K562 (cell line): ENCODE measurements around the gene MRPL44. TPM values are rescaled to one million over a fixed set of nuclear protein-coding genes. Genes with fewer than 3 reads are reported as not detected.

Experiments
- ATAC-seq: fragments of 200-7000 bp; cut with Tn5 transposase; 3 replicates; pipeline ENCODE4 v1.9.1; 2020; ENCODE audit warnings: moderate library complexity
- BruUV-seq: library from RNA; stranded (reverse); fragments of 400-500 nt; replicated peaks from 2 replicates; lab custom pipeline; 2021; lab: Mats Ljungman, UMichigan
- CTCF ChIA-PET: fragments of 300-600 bp; formaldehyde crosslinking; extraction: SDS; loops from one replicate; lab custom pipeline; 2021; ENCODE audit warnings: low intra/inter-chr PET ratio; lab: Yijun Ruan, JAX
- POLR2A ChIA-PET: fragments of 300-600, 350-650 bp; sonication (Branson Sonifier 250); formaldehyde crosslinking; extraction: SDS; loops from one replicate; lab custom pipeline; 2021; ENCODE audit warnings: antibody characterized with exemption, inconsistent platforms; lab: Yijun Ruan, JAX
- DNase-seq, 4 experiments: peaks; one replicate each; pipeline versions ENCODE4 v3.0.0 to v3.0.0-alpha.2; 2011 to 2018; ENCODE audit warnings: low spot score in 3 of 4, mixed read lengths in 3 of 4; ENCODE audit errors: extremely low read depth in 1 of 4
- FAIRE-seq: peaks from 2 replicates; lab custom pipeline; 2011; peaks lifted over from hg19 to GRCh38; lab: Jason Lieb, UNC
- H2AFZ ChIP-seq: 2 replicates; pipeline ENCODE4 v1.6.0; 2011; ENCODE audit warnings: low read depth, low read length, control low read depth, inconsistent platforms
- H3K27ac ChIP-seq: fragments of 200-600 bp; 3 replicates; pipeline ENCODE4 v1.8.0; 2011; ENCODE audit warnings: low read depth, mild to moderate bottlenecking, control low read depth, inconsistent platforms, low read length, moderate library complexity, mixed read lengths; ENCODE audit errors: extremely low read depth
- H3K27me3 ChIP-seq, 2 experiments: fragments of 300-600 bp in 1 of 2; 2 replicates in 1 of 2; 3 replicates in 1 of 2; pipeline versions ENCODE4 v1.6.0 to v1.8.0; 2011; ENCODE audit warnings: inconsistent platforms in 2 of 2, low read length in 2 of 2, mild to moderate bottlenecking in 1 of 2, mixed read lengths in 1 of 2, moderate library complexity in 1 of 2; ENCODE audit not compliant: control insufficient read depth in 2 of 2, insufficient read depth in 2 of 2
- H3K36me3 ChIP-seq: fragments of 300-600 bp; 3 replicates; pipeline ENCODE4 v1.8.0; 2011; ENCODE audit warnings: mild to moderate bottlenecking, low read length, inconsistent platforms; ENCODE audit not compliant: control insufficient read depth, insufficient read depth
- H3K4me1 ChIP-seq, 2 experiments: fragments of 200-600 bp in 1 of 2; replicated peaks in 1 of 2; 2 replicates in 1 of 2; 3 replicates in 1 of 2; pipeline versions ENCODE4 v1.5.1 to v1.8.0; 2011; ENCODE audit warnings: inconsistent platforms in 2 of 2, low read length in 2 of 2, mild to moderate bottlenecking in 1 of 2, mixed read lengths in 1 of 2, moderate library complexity in 1 of 2; ENCODE audit not compliant: control insufficient read depth in 2 of 2, insufficient read depth in 2 of 2
- H3K4me2 ChIP-seq: 2 replicates; pipeline ENCODE4 v1.6.1; 2011; ENCODE audit warnings: low read length, control low read depth, inconsistent platforms, mixed read lengths; ENCODE audit not compliant: insufficient read depth
- H3K4me3 ChIP-seq: fragments of 200-600 bp; sonication (generic), shearing (Covaris generic); 2 replicates; pipeline ENCODE4 v1.5.1; 2016; ENCODE audit warnings: control low read depth, inconsistent platforms
- H3K79me2 ChIP-seq: fragments of 200-600 bp; 3 replicates; pipeline ENCODE4 v1.8.0; 2011; ENCODE audit warnings: low read length, inconsistent platforms; ENCODE audit not compliant: control insufficient read depth, insufficient read depth
- H3K9ac ChIP-seq, 2 experiments: 2 replicates each; pipeline versions ENCODE4 v1.6.0 to v1.6.1; 2011; ENCODE audit warnings: low read depth in 2 of 2, low read length in 2 of 2, control low read depth in 1 of 2, inconsistent platforms in 1 of 2, mild to moderate bottlenecking in 1 of 2, mixed read lengths in 1 of 2; ENCODE audit not compliant: insufficient read depth in 1 of 2
- H3K9me1 ChIP-seq: one replicate; pipeline ENCODE4 v1.6.0; 2011; ENCODE audit warnings: inconsistent platforms, mild to moderate bottlenecking, low read length, moderate library complexity; ENCODE audit not compliant: control insufficient read depth, insufficient read depth
- H3K9me3 ChIP-seq: replicated peaks from 2 replicates; pipeline ENCODE4 v1.5.1; 2011; ENCODE audit warnings: low read depth, low read length, inconsistent platforms; ENCODE audit not compliant: control insufficient read depth, insufficient read depth
- H4K20me1 ChIP-seq: replicated peaks from 2 replicates; pipeline ENCODE4 v1.6.1; 2011; ENCODE audit warnings: low read length, inconsistent platforms, mixed read lengths; ENCODE audit not compliant: control insufficient read depth, insufficient read depth
- ILF3 ChIP-seq: fragments of 450-650 bp; IDR thresholded peaks from 2 replicates; pipeline ENCODE4 v1.6.1; 2018; ENCODE audit warnings: antibody characterized with exemption, mild to moderate bottlenecking, moderate library complexity, borderline replicate concordance
- MTF1 ChIP-seq: fragments of 250-450 bp; sonication (Bioruptor Pico); IDR thresholded peaks from 2 replicates; pipeline ENCODE4 v1.9.0; 2021; ENCODE audit warnings: moderate library complexity, mild to moderate bottlenecking, inconsistent platforms, borderline replicate concordance
- RNF2 ChIP-seq: sonication (generic); IDR thresholded peaks from 2 replicates; pipeline ENCODE4 v1.6.1; 2016
- SAP30 ChIP-seq: fragments of 200-600 bp; sonication (generic); IDR thresholded peaks from 2 replicates; pipeline ENCODE4 v1.6.1; 2012; ENCODE audit warnings: borderline replicate concordance, low read depth, mild to moderate bottlenecking, moderate library complexity, low read length, control low read depth, inconsistent platforms; ENCODE audit not compliant: insufficient read depth, poor library complexity, severe bottlenecking
- SP2 ChIP-seq: IDR thresholded peaks from 2 replicates; pipeline ENCODE4 v1.6.1; 2011; ENCODE audit warnings: mild to moderate bottlenecking, low read depth, low read length, moderate library complexity; ENCODE audit not compliant: poor library complexity, severe bottlenecking; ENCODE audit errors: extremely low read depth
- ZNF75A ChIP-seq: fragments of 450-650 bp; formaldehyde crosslinking; IDR thresholded peaks from 2 replicates; pipeline ENCODE4 v1.4.0; 2020; ENCODE audit warnings: mild to moderate bottlenecking
- ZNF830 ChIP-seq: fragments of 250-450 bp; sonication (Bioruptor Pico); IDR thresholded peaks from 2 replicates; pipeline ENCODE4 v1.5.0; 2021; ENCODE audit warnings: mild to moderate bottlenecking
- ZSCAN29 ChIP-seq: fragments of 450-650 bp; IDR thresholded peaks from 2 replicates; pipeline ENCODE4 v1.6.1; 2017
- WGBS: fragments of 100-300 bp; shearing (Covaris generic); methylation state at CpG from one replicate; pipeline ENCODE4 v1.1.6; 2016; ENCODE audit warnings: low coverage, mixed read lengths; ENCODE audit not compliant: insufficient coverage; ENCODE audit errors: missing lambda C conversion rate; 5-methylcytosine and 5-hydroxymethylcytosine counted together
- in situ Hi-C: fragments of 300-500 bp; cut with MboI; formaldehyde crosslinking; loops from 4 replicates; pipeline ENCODE4 v1.15.0; 2018; ENCODE audit warnings: inconsistent platforms, mixed read lengths
- intact Hi-C: fragments of 100-400 bp; cut with micrococcal nuclease; formaldehyde crosslinking; loops from 2 replicates; pipeline ENCODE4 v1.14.2; 2022
- polyA plus RNA-seq, 8 experiments: library from polyadenylated mRNA; depleted of rRNA in 4 of 8; stranded (reverse) in 5 of 8; unstranded in 3 of 8; fragments of >200 nt; fragmentation: Nextera tagmentation in 2 of 8; fragmentation: Illumina TruSeq in 1 of 8; extraction: Ambion mirVana in 2 of 8; extraction: Trizol in 1 of 8; gene quantifications; 2 replicates each; pipeline versions ENCODE4 v1.2.1 to v1.2.3, GENCODE V29; 2011 to 2014; ENCODE audit warnings: inconsistent platforms in 1 of 8, missing spikeins in 1 of 8
- total RNA-seq, 7 experiments: library from RNA; depleted of rRNA in 6 of 7; stranded (reverse); fragments of >200 nt in 6 of 7; fragmentation: Illumina TruSeq in 2 of 7; extraction: Trizol in 2 of 7; gene quantifications; 2 replicates each; pipeline versions ENCODE4 v1.2.1 to v1.2.3, GENCODE V29; 2011 to 2021; ENCODE audit warnings: low replicate concordance in 1 of 7
- TF ChIP-seq, protein P1 (sequence below): sonication (generic); formaldehyde crosslinking; IDR thresholded peaks from 2 replicates; pipeline ENCODE4 v1.8.1; 2022; ENCODE audit warnings: missing genetic modification reagents
- TF ChIP-seq, protein P2 (sequence below): IDR thresholded peaks from 2 replicates; pipeline ENCODE4 v1.6.1; 2012; ENCODE audit warnings: low read depth, low read length, improper control_type of control experiment, borderline replicate concordance
- TF ChIP-seq, protein P3 (sequence below): fragments of 450-650 bp; IDR thresholded peaks from 2 replicates; pipeline ENCODE4 v1.6.1; 2014; ENCODE audit warnings: low read depth, mild to moderate bottlenecking, moderate library complexity, borderline replicate concordance

The MRPL44 gene
- total and polyA plus RNA-seq, 9 of the 15 experiments (the other 6 are each of a cell fraction or from before 2014, with no cell fraction given): 10.4 to 26.0 (median 20.2) TPM

DNA sequence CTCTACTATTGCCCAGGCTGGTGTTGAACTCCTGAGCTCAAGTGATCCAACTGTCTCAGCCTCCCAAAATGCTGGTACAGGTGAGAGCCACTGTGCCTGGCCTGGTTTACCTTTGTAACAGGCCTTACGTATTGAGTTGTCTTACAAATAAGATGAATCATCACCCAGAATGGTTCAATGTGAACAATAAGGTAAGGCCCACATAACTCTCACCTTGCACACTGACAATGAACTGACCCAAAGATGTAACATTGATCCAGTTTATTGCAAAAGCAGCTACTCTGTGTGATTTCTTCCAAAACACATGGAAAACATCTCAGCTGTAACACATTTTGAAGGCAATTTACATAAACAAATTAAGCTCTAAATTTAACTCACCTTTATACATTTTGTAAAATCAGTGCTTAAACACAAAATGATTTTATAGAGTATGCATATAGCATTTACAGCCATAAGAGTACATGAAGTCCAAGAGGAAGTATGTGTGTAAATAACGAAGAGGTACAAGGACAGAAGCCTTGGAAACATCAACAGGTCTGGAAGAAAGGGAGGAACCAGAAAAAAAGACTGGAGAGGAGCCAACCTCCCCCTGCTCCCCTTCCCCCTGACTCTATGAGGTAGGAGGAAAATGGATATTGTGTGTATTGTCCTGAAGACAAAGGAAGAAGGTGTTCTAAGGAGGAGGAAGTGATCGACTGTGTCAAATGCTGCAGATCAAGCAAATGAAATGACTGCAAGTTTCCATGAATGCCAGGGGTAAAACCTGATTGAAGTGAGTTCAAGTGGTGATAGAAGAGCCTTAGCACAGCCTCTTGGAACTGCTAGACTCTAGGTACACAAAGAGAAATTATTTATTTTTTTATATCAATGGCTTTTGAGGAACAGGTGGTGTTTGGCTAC is 6.6 kb upstream of the MRPL44 start (continued):
- TF ChIP-seq RNF2: no peak

DNA sequence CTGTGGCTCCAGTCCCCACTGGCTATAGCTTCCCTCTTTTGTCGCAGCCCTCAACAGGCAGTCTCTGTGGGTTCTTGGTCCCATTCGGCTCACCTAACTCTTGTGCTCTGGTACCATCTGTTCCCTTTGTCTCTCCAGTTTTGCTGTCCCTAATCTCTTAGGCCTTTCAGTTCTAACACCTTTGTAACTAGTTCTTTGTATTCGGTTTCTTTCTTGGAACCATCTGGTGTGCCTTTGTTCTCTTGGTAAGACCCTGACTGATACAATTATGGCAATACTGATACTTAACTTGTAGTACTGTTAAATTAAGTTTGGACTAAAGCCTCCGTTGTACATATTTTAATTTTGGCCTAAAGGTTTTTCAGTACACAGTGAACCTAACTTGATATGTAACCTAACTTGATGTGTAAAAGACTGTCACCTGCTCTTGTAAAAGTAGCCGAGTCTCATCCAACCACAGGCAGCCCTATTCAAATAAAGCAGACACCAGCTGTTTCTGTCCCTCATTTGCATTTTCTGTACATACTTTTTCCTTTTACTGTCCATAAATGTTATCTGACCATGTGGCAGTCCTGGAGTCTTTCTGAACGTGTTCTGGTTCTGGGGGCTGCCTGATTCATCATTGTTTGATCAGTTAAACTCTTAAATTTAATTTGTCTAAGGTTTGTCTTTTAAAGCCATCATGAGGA is 4.8 kb upstream of the MRPL44 start:
- H3K9me1 ChIP-seq: no peaks in the 10 kb centered on the region
- H2AFZ ChIP-seq: peak overlapping the region; percentile 71
- no peak overlapping the region for H3K4me3 ChIP-seq
- CTCF ChIA-PET: no interaction called here
- H3K9me3 ChIP-seq: no peaks in the 10 kb centered on the region
- no peak overlapping the region; the same call in 1 of the 2 replicates for H3K4me2 ChIP-seq
- intact Hi-C loops (no loop called here), in situ Hi-C loops (no loop called here)
- no peak for DNase-seq
- H3K9ac ChIP-seq: no peak overlapping the region
- H3K36me3 ChIP-seq: no peaks in the 10 kb centered on the region
- no peak overlapping the region for H3K27ac ChIP-seq
- no peaks in the 10 kb centered on the region; the same call in 1 of the 2 replicates for H4K20me1 ChIP-seq
- H3K79me2 ChIP-seq: peaks cover 2% of the 10 kb centered on the region
- POLR2A ChIA-PET: no interaction called here
- WGBS: 39% methylated on average over 6 of the region's 6 CpGs
- FAIRE-seq: peak; percentile 15
- H3K4me1 ChIP-seq: peaks cover 0 to 17% of the 10 kb centered on the region in 2 experiments; a peak in 3 of 5 replicates
- no TSS peak for BruUV-seq
- ATAC-seq: peak; percentile 19; the same call in 2 of the 3 replicates
- no peaks in the 10 kb centered on the region for H3K27me3 ChIP-seq
- TF ChIP-seq, protein P1, sequence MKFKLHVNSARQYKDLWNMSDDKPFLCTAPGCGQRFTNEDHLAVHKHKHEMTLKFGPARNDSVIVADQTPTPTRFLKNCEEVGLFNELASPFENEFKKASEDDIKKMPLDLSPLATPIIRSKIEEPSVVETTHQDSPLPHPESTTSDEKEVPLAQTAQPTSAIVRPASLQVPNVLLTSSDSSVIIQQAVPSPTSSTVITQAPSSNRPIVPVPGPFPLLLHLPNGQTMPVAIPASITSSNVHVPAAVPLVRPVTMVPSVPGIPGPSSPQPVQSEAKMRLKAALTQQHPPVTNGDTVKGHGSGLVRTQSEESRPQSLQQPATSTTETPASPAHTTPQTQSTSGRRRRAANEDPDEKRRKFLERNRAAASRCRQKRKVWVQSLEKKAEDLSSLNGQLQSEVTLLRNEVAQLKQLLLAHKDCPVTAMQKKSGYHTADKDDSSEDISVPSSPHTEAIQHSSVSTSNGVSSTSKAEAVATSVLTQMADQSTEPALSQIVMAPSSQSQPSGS: no peak
- TF ChIP-seq SP2 (no peak), ILF3 (no peak), ZNF830 (CRISPR knock-in tag) (no peak), ZNF75A (CRISPR knock-in tag) (no peak), SAP30 (no peak), ZSCAN29 (no peak), MTF1 (CRISPR knock-in tag) (no peak)
- TF ChIP-seq, protein P2, sequence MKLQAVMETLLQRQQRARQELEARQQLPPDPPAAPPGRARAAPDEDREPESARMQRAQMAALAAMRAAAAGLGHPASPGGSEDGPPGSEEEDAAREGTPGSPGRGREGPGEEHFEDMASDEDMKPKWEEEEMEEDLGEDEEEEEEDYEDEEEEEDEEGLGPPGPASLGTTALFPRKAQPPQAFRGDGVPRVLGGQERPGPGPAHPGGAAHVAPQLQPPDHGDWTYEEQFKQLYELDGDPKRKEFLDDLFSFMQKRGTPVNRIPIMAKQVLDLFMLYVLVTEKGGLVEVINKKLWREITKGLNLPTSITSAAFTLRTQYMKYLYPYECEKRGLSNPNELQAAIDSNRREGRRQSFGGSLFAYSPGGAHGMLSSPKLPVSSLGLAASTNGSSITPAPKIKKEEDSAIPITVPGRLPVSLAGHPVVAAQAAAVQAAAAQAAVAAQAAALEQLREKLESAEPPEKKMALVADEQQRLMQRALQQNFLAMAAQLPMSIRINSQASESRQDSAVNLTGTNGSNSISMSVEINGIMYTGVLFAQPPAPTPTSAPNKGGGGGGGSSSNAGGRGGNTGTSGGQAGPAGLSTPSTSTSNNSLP: no peak
- TF ChIP-seq, protein P3, sequence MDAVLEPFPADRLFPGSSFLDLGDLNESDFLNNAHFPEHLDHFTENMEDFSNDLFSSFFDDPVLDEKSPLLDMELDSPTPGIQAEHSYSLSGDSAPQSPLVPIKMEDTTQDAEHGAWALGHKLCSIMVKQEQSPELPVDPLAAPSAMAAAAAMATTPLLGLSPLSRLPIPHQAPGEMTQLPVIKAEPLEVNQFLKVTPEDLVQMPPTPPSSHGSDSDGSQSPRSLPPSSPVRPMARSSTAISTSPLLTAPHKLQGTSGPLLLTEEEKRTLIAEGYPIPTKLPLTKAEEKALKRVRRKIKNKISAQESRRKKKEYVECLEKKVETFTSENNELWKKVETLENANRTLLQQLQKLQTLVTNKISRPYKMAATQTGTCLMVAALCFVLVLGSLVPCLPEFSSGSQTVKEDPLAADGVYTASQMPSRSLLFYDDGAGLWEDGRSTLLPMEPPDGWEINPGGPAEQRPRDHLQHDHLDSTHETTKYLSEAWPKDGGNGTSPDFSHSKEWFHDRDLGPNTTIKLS: no peak
